Neuronal stem cell (in vitro differentiated cells): ENCODE data around the gene TRAF4.
"Not testable (repeated sequence)": the region's sequence is repeated elsewhere in the genome, so short reads cannot be mapped to it uniquely, and the experiment has no call there.

ENCODE experiments used
- DNase-seq: peaks from one replicate; pipeline ENCODE4 v3.0.0-alpha.2; 2013; ENCODE audit warnings: low spot score
- H2AFZ ChIP-seq: one replicate; pipeline ENCODE4 v1.6.1; 2013; ENCODE audit warnings: mild to moderate bottlenecking, low read length, inconsistent platforms
- H2AK5ac ChIP-seq: 2 replicates; pipeline ENCODE4 v1.6.1; 2013; ENCODE audit warnings: low read depth, mild to moderate bottlenecking, inconsistent platforms, low read length, moderate library complexity, mixed read lengths
- H2BK120ac ChIP-seq: 2 replicates; pipeline ENCODE4 v1.6.1; 2013; ENCODE audit warnings: low read depth, mild to moderate bottlenecking, inconsistent platforms, low read length, moderate library complexity, mixed read lengths
- H2BK12ac ChIP-seq: one replicate; pipeline ENCODE4 v1.6.1; 2013; ENCODE audit warnings: low read length, inconsistent platforms
- H2BK15ac ChIP-seq: 2 replicates; pipeline ENCODE4 v1.6.1; 2013; ENCODE audit warnings: mild to moderate bottlenecking, low read length, inconsistent platforms, mixed read lengths
- H2BK5ac ChIP-seq: one replicate; pipeline ENCODE4 v1.6.1; 2013; ENCODE audit warnings: inconsistent platforms, mild to moderate bottlenecking, low read length, moderate library complexity
- H3K14ac ChIP-seq: one replicate; pipeline ENCODE4 v1.6.1; 2013; ENCODE audit warnings: low read length, inconsistent platforms
- H3K18ac ChIP-seq: 2 replicates; pipeline ENCODE4 v1.6.1; 2013; ENCODE audit warnings: low read length, inconsistent platforms
- H3K23ac ChIP-seq: 2 replicates; pipeline ENCODE4 v1.6.1; 2013; ENCODE audit warnings: low read depth, mild to moderate bottlenecking, mixed read lengths, low read length, inconsistent platforms; ENCODE audit not compliant: poor library complexity
- H3K27ac ChIP-seq: replicated peaks from 3 replicates; pipeline ENCODE4 v1.5.1; 2013; ENCODE audit warnings: low read length, inconsistent platforms
- H3K27me3 ChIP-seq, 3 experiments: 2 replicates each; pipeline ENCODE4 v1.6.1; 2013; ENCODE audit warnings: low read length in 3 of 3, mild to moderate bottlenecking in 2 of 3, inconsistent platforms in 1 of 3, low read depth in 1 of 3, mixed read lengths in 1 of 3, moderate library complexity in 1 of 3; ENCODE audit not compliant: control insufficient read depth in 3 of 3, insufficient read depth in 3 of 3
- H3K36me3 ChIP-seq, 2 donors: replicated peaks in 1 of 2; 2 replicates each; pipeline ENCODE4 v1.6.1; 2013; ENCODE audit warnings: low read length in 2 of 2; ENCODE audit not compliant: control insufficient read depth in 2 of 2, insufficient read depth in 2 of 2
- H3K4ac ChIP-seq: 2 replicates; pipeline ENCODE4 v1.6.1; 2013; ENCODE audit warnings: inconsistent platforms, mild to moderate bottlenecking, low read length, moderate library complexity
- H3K4me1 ChIP-seq, 2 donors: 1 replicate in 1 of 2; 2 replicates in 1 of 2; pipeline ENCODE4 v1.6.1; 2013; ENCODE audit warnings: low read length in 2 of 2, low read depth in 1 of 2; ENCODE audit not compliant: control insufficient read depth in 2 of 2, insufficient read depth in 1 of 2
- H3K4me2 ChIP-seq: one replicate; pipeline ENCODE4 v1.6.1; 2013; ENCODE audit warnings: mild to moderate bottlenecking, low read length, inconsistent platforms; ENCODE audit not compliant: insufficient read depth, poor library complexity, severe bottlenecking
- H3K4me3 ChIP-seq, 2 donors: 2 replicates each; pipeline ENCODE4 v1.5.1; 2013; ENCODE audit warnings: low read length in 2 of 2, mild to moderate bottlenecking in 2 of 2, inconsistent platforms in 1 of 2, moderate library complexity in 1 of 2
- H3K79me1 ChIP-seq: one replicate; pipeline ENCODE4 v1.6.1; 2013; ENCODE audit warnings: low read depth, mild to moderate bottlenecking, inconsistent platforms, low read length, moderate library complexity
- H3K9ac ChIP-seq: one replicate; pipeline ENCODE4 v1.6.1; 2013; ENCODE audit warnings: mild to moderate bottlenecking, low read depth, low read length, inconsistent platforms; ENCODE audit not compliant: poor library complexity
- H3K9me3 ChIP-seq, 2 donors: replicated peaks in 1 of 2; 2 replicates each; pipeline versions ENCODE3 to v1.6.1; 2013; ENCODE audit warnings: low read length in 2 of 2, mild to moderate bottlenecking in 2 of 2, inconsistent platforms in 1 of 2, low read depth in 1 of 2, mixed read lengths in 1 of 2, moderate library complexity in 1 of 2; ENCODE audit not compliant: control insufficient read depth in 2 of 2, insufficient read depth in 1 of 2
- H4K8ac ChIP-seq: one replicate; pipeline ENCODE4 v1.6.1; 2013; ENCODE audit warnings: low read depth, mild to moderate bottlenecking, inconsistent platforms, low read length, moderate library complexity
- H4K91ac ChIP-seq: one replicate; pipeline ENCODE4 v1.6.1; 2013; ENCODE audit warnings: low read length, low read depth, mild to moderate bottlenecking, inconsistent platforms; ENCODE audit not compliant: poor library complexity
- WGBS, 2 donors: extraction: QIAGEN DNeasy Blood & Tissue Kit; methylation state at CpG; one replicate each; pipeline ENCODE4 v1.1.7; 2013; ENCODE audit warnings: missing lambda C conversion rate in 2 of 2, mixed read lengths in 1 of 2; ENCODE audit not compliant: insufficient read length in 2 of 2, insufficient replicate concordance in 1 of 2; ENCODE audit errors: extremely low coverage in 2 of 2; 5-methylcytosine and 5-hydroxymethylcytosine counted together

The TRAF4 gene

DNA sequence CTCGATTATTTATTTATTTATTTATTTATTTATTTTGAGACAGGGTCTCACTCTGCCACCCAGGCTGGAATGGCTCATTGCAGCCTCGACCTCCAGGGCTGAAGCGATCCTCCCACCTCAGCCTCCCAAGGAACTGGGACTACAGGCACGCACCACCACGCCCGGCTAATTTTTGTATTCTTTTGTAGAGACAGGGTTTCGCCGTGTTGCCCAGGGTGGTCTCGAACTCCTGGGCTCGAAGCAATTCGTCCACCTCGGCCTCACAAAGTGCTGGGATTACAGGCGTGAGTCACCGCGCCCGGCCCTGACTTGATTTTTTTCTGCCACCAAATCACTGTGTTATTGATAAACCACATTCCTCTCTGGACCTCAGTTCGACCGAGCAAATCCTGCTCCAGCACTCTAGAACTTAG is 24.8 kb upstream of the TRAF4 start:
- WGBS, 2 donors: no CpG with 5 or more reads among the region's 18 CpGs
- peak overlapping the region; percentile 80 for H3K27ac ChIP-seq
- H2BK120ac ChIP-seq: no peak overlapping the region
- peak overlapping the region; percentile 68 for H3K18ac ChIP-seq
- H2BK5ac ChIP-seq: no peak overlapping the region
- H3K4me2 ChIP-seq: peak overlapping the region; percentile 51
- H3K36me3 ChIP-seq: peaks cover 37 to 63% of the 10 kb centered on the region in 2 donors
- no peak for DNase-seq
- H2BK15ac ChIP-seq: no peak overlapping the region
- H2AFZ ChIP-seq: peak overlapping the region; percentile 57
- H4K8ac ChIP-seq: no peak overlapping the region
- H3K9me3 ChIP-seq: no peaks in the 10 kb centered on the region
- H3K23ac ChIP-seq: no peak overlapping the region
- H3K4me3 ChIP-seq: peak overlapping the region; percentile 56 to 89
- H2BK12ac ChIP-seq: no peak overlapping the region
- no peak overlapping the region for H3K4ac ChIP-seq
- H4K91ac ChIP-seq: no peak overlapping the region
- H3K9ac ChIP-seq: no peak overlapping the region
- no peaks in the 10 kb centered on the region for H3K27me3 ChIP-seq
- no peak overlapping the region for H3K14ac ChIP-seq
- H3K4me1 ChIP-seq: peaks cover 23 to 33% of the 10 kb centered on the region in 2 donors
- no peak overlapping the region for H2AK5ac ChIP-seq
- peaks cover 10% of the 10 kb centered on the region for H3K79me1 ChIP-seq

DNA sequence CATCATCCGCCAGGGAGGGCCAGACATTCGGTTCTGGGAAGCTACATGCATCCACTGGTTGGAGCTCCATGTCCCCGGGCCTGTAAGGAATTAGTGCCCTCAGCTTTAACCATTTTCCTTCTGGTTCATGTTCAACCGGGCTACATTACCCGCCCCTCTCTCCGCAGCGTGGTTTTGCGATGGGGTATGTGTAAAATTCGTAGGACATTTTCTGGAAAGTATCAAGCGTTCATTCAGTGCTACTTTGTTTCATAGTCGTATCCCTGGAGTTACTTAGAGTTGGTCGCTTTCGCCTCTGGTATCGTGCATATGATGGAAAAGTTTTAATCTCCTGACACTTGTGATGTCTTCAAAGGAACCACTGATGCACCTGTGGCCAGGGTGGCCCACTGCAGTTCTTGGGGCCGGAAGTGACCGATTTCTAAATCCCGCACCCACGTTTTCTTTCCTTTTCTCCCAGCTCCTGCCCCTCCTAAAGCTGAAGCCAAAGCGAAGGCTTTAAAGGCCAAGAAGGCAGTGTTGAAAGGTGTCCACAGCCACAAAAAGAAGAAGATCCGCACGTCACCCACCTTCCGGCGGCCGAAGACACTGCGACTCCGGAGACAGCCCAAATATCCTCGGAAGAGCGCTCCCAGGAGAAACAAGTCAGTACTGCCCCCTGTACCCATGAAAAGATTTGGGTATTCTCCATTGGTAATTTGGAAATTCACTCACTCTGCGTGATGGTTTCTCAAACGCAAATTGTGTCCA is 23.4 kb upstream of the TRAF4 start:
- no peak overlapping the region for H2BK12ac ChIP-seq
- H3K4me1 ChIP-seq: peaks cover 36 to 44% of the 10 kb centered on the region in 2 donors
- H3K4ac ChIP-seq: no peak overlapping the region
- H3K79me1 ChIP-seq: peaks cover 10% of the 10 kb centered on the region
- peak overlapping the region; percentile 68 for H2AK5ac ChIP-seq
- no peaks in the 10 kb centered on the region for H3K27me3 ChIP-seq
- peak overlapping the region; percentile 13 for H2BK5ac ChIP-seq
- no peak for DNase-seq
- H2BK120ac ChIP-seq: no peak overlapping the region
- H3K9ac ChIP-seq: peak overlapping the region; percentile 92
- peak overlapping the region; percentile 82 for H3K23ac ChIP-seq
- H4K91ac ChIP-seq: peak overlapping the region; percentile 82
- H3K4me3 ChIP-seq: peak overlapping the region; percentile 83 to 96
- H4K8ac ChIP-seq: no peak overlapping the region
- H3K14ac ChIP-seq: no peak overlapping the region
- H3K27ac ChIP-seq: no peak overlapping the region
- H3K36me3 ChIP-seq: peaks cover 33 to 63% of the 10 kb centered on the region in 2 donors
- H2BK15ac ChIP-seq: no peak overlapping the region
- H3K9me3 ChIP-seq: peaks cover 0 to 1% of the 10 kb centered on the region in 2 donors
- peak overlapping the region; percentile 94 for H3K18ac ChIP-seq
- no CpG with 5 or more reads among the region's 30 CpGs for WGBS, 2 donors
- peak overlapping the region; percentile 56 for H2AFZ ChIP-seq
- peak overlapping the region; percentile 60 for H3K4me2 ChIP-seq

GRCh38 chr17:28720997-28721329 is 22.8 kb upstream of the TRAF4 start:
- not testable (repeated sequence) for H3K9ac ChIP-seq, H2BK120ac ChIP-seq, H3K4ac ChIP-seq, H4K91ac ChIP-seq, H3K23ac ChIP-seq, H3K27ac ChIP-seq, DNase-seq, H3K14ac ChIP-seq, H2BK5ac ChIP-seq, H3K18ac ChIP-seq, H2AK5ac ChIP-seq, H2BK12ac ChIP-seq, H2AFZ ChIP-seq, H2BK15ac ChIP-seq, H4K8ac ChIP-seq, H3K9me3 ChIP-seq, H3K27me3 ChIP-seq
- peak overlapping the region; percentile 60 for H3K4me2 ChIP-seq
- WGBS, 2 donors: no CpG with 5 or more reads among the region's 19 CpGs
- peaks cover 31 to 58% of the 10 kb centered on the region in 2 donors for H3K36me3 ChIP-seq
- H3K79me1 ChIP-seq: peaks cover 10% of the 10 kb centered on the region
- peaks cover 36 to 38% of the 10 kb centered on the region in 2 donors for H3K4me1 ChIP-seq
- H3K4me3 ChIP-seq: peak overlapping the region; percentile 83 to 96

GRCh38 chr17:28722417-28723158 is 21.2 kb upstream of the TRAF4 start:
- Histone ChIP-seq H3K9me3 (peaks cover 0 to 1% of the 10 kb centered on the region in 2 donors), H3K4me3 (no peak overlapping the region), H2AK5ac (no peak overlapping the region), H3K4me1 (peaks cover 29 to 35% of the 10 kb centered on the region in 2 donors), H3K79me1 (peaks cover 9% of the 10 kb centered on the region), H2BK15ac (no peak overlapping the region), H2BK12ac (no peak overlapping the region), H3K4ac (no peak overlapping the region), H3K18ac (no peak overlapping the region), H3K27ac (no peak overlapping the region), H3K36me3 (peaks cover 31 to 52% of the 10 kb centered on the region in 2 donors), H3K14ac (no peak overlapping the region), H4K91ac (no peak overlapping the region), H3K27me3 (no peaks in the 10 kb centered on the region), H3K23ac (no peak overlapping the region), H2BK5ac (no peak overlapping the region), H2AFZ (no peak overlapping the region), H4K8ac (no peak overlapping the region), H2BK120ac (no peak overlapping the region), H3K4me2 (no peak overlapping the region), H3K9ac (peak overlapping the region; percentile 13)
- WGBS, 2 donors: no CpG with 5 or more reads among the region's 7 CpGs
- DNase-seq: no peak
